Neuronal stem cell (in vitro differentiated cells): Measurements from ENCODE around the gene GPR32.

Experiments used
- DNase-seq: peaks from one replicate; pipeline ENCODE4 v3.0.0-alpha.2; 2013; ENCODE audit warnings: low spot score
- H2AFZ ChIP-seq: one replicate; pipeline ENCODE4 v1.6.1; 2013; ENCODE audit warnings: mild to moderate bottlenecking, low read length, inconsistent platforms
- H2AK5ac ChIP-seq: 2 replicates; pipeline ENCODE4 v1.6.1; 2013; ENCODE audit warnings: low read depth, mild to moderate bottlenecking, inconsistent platforms, low read length, moderate library complexity, mixed read lengths
- H2BK120ac ChIP-seq: 2 replicates; pipeline ENCODE4 v1.6.1; 2013; ENCODE audit warnings: low read depth, mild to moderate bottlenecking, inconsistent platforms, low read length, moderate library complexity, mixed read lengths
- H2BK12ac ChIP-seq: one replicate; pipeline ENCODE4 v1.6.1; 2013; ENCODE audit warnings: low read length, inconsistent platforms
- H2BK15ac ChIP-seq: 2 replicates; pipeline ENCODE4 v1.6.1; 2013; ENCODE audit warnings: mild to moderate bottlenecking, low read length, inconsistent platforms, mixed read lengths
- H2BK5ac ChIP-seq: one replicate; pipeline ENCODE4 v1.6.1; 2013; ENCODE audit warnings: inconsistent platforms, mild to moderate bottlenecking, low read length, moderate library complexity
- H3K14ac ChIP-seq: one replicate; pipeline ENCODE4 v1.6.1; 2013; ENCODE audit warnings: low read length, inconsistent platforms
- H3K18ac ChIP-seq: 2 replicates; pipeline ENCODE4 v1.6.1; 2013; ENCODE audit warnings: low read length, inconsistent platforms
- H3K23ac ChIP-seq: 2 replicates; pipeline ENCODE4 v1.6.1; 2013; ENCODE audit warnings: low read depth, mild to moderate bottlenecking, mixed read lengths, low read length, inconsistent platforms; ENCODE audit not compliant: poor library complexity
- H3K27ac ChIP-seq: replicated peaks from 3 replicates; pipeline ENCODE4 v1.5.1; 2013; ENCODE audit warnings: low read length, inconsistent platforms
- H3K27me3 ChIP-seq, 3 experiments: 2 replicates each; pipeline ENCODE4 v1.6.1; 2013; ENCODE audit warnings: low read length in 3 of 3, mild to moderate bottlenecking in 2 of 3, inconsistent platforms in 1 of 3, low read depth in 1 of 3, mixed read lengths in 1 of 3, moderate library complexity in 1 of 3; ENCODE audit not compliant: control insufficient read depth in 3 of 3, insufficient read depth in 3 of 3
- H3K36me3 ChIP-seq, 2 donors: replicated peaks in 1 of 2; 2 replicates each; pipeline ENCODE4 v1.6.1; 2013; ENCODE audit warnings: low read length in 2 of 2; ENCODE audit not compliant: control insufficient read depth in 2 of 2, insufficient read depth in 2 of 2
- H3K4ac ChIP-seq: 2 replicates; pipeline ENCODE4 v1.6.1; 2013; ENCODE audit warnings: inconsistent platforms, mild to moderate bottlenecking, low read length, moderate library complexity
- H3K4me1 ChIP-seq, 2 donors: 1 replicate in 1 of 2; 2 replicates in 1 of 2; pipeline ENCODE4 v1.6.1; 2013; ENCODE audit warnings: low read length in 2 of 2, low read depth in 1 of 2; ENCODE audit not compliant: control insufficient read depth in 2 of 2, insufficient read depth in 1 of 2
- H3K4me2 ChIP-seq: one replicate; pipeline ENCODE4 v1.6.1; 2013; ENCODE audit warnings: mild to moderate bottlenecking, low read length, inconsistent platforms; ENCODE audit not compliant: insufficient read depth, poor library complexity, severe bottlenecking
- H3K4me3 ChIP-seq, 2 donors: 2 replicates each; pipeline ENCODE4 v1.5.1; 2013; ENCODE audit warnings: low read length in 2 of 2, mild to moderate bottlenecking in 2 of 2, inconsistent platforms in 1 of 2, moderate library complexity in 1 of 2
- H3K79me1 ChIP-seq: one replicate; pipeline ENCODE4 v1.6.1; 2013; ENCODE audit warnings: low read depth, mild to moderate bottlenecking, inconsistent platforms, low read length, moderate library complexity
- H3K9ac ChIP-seq: one replicate; pipeline ENCODE4 v1.6.1; 2013; ENCODE audit warnings: mild to moderate bottlenecking, low read depth, low read length, inconsistent platforms; ENCODE audit not compliant: poor library complexity
- H3K9me3 ChIP-seq, 2 donors: replicated peaks in 1 of 2; 2 replicates each; pipeline versions ENCODE3 to v1.6.1; 2013; ENCODE audit warnings: low read length in 2 of 2, mild to moderate bottlenecking in 2 of 2, inconsistent platforms in 1 of 2, low read depth in 1 of 2, mixed read lengths in 1 of 2, moderate library complexity in 1 of 2; ENCODE audit not compliant: control insufficient read depth in 2 of 2, insufficient read depth in 1 of 2
- H4K8ac ChIP-seq: one replicate; pipeline ENCODE4 v1.6.1; 2013; ENCODE audit warnings: low read depth, mild to moderate bottlenecking, inconsistent platforms, low read length, moderate library complexity
- H4K91ac ChIP-seq: one replicate; pipeline ENCODE4 v1.6.1; 2013; ENCODE audit warnings: low read length, low read depth, mild to moderate bottlenecking, inconsistent platforms; ENCODE audit not compliant: poor library complexity
- WGBS, 2 donors: extraction: QIAGEN DNeasy Blood & Tissue Kit; methylation state at CpG; one replicate each; pipeline ENCODE4 v1.1.7; 2013; ENCODE audit warnings: missing lambda C conversion rate in 2 of 2, mixed read lengths in 1 of 2; ENCODE audit not compliant: insufficient read length in 2 of 2, insufficient replicate concordance in 1 of 2; ENCODE audit errors: extremely low coverage in 2 of 2; 5-methylcytosine and 5-hydroxymethylcytosine counted together

Gene GPR32

GRCh38 chr19:50801107-50801506, 30.8 kb downstream of the GPR32 start:
- no peaks in the 10 kb centered on the region for H3K9me3 ChIP-seq
- DNase-seq, result no peak
- H3K4me1 ChIP-seq, result peaks cover 5 to 7% of the 10 kb centered on the region in 2 donors
- no CpG with 5 or more reads among the region's 8 CpGs for WGBS, 2 donors
- no peak overlapping the region for H3K18ac ChIP-seq
- no peak overlapping the region for H3K23ac ChIP-seq
- no peak overlapping the region for H2BK12ac ChIP-seq
- no peak overlapping the region for H2BK15ac ChIP-seq
- H2BK120ac ChIP-seq, result no peak overlapping the region
- H3K4me3 ChIP-seq, result no peak overlapping the region
- no peak overlapping the region for H2BK5ac ChIP-seq
- no peak overlapping the region for H4K8ac ChIP-seq
- no peak overlapping the region for H3K4ac ChIP-seq
- no peak overlapping the region for H3K14ac ChIP-seq
- no peak overlapping the region for H2AFZ ChIP-seq
- no peak overlapping the region for H3K27ac ChIP-seq
- peaks cover 9% of the 10 kb centered on the region for H3K79me1 ChIP-seq
- no peak overlapping the region for H2AK5ac ChIP-seq
- no peak overlapping the region for H4K91ac ChIP-seq
- H3K9ac ChIP-seq, result no peak overlapping the region
- H3K27me3 ChIP-seq, result no peaks in the 10 kb centered on the region
- peaks cover 42 to 71% of the 10 kb centered on the region in 2 donors for H3K36me3 ChIP-seq
- no peak overlapping the region for H3K4me2 ChIP-seq

DNA sequence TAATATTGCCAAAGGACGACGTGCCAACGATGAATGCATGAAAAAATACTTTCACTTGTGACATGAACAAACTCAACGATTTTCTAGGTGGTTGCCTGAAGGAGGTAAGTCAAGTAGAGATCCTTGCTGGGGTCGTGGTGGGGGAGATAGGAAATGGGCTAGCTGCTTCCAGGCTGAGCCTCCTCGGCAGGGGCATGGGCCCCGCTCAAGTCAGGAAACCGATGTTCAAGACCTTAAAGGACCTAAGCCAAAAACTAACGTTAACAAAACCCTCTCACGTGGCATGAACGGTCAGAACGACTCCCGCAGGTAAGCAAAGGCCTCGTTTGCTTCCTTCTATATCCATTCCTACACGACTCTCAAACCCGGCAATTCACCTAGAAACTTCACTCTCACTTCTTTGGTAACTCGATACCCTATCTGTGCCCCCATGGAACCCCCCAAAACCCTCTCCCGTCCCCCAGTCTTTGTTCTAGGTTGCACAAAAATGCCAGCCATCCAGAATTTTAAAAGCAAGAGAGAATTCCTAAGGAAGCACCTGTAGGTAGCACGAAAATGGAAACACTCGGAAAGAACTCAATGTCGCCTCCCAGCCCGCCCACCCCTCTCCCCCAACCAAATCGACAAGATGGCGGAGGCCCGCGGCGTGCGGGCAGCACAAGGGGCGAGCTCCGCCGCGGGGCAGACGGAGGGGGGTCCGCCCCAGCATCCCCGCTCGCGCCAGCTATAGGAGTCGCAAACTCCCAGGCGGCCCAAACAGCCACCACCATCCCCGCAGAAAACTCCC, 33.6 kb downstream of the GPR32 start:
- Histone ChIP-seq H3K4me1 (peaks cover 5 to 7% of the 10 kb centered on the region in 2 donors), H2BK12ac (no peak overlapping the region), H2AFZ (peak overlapping the region; percentile 88), H4K8ac (no peak overlapping the region), H3K4me3 (peak overlapping the region; percentile 76 to 96), H2BK15ac (no peak overlapping the region), H2BK5ac (peak overlapping the region; percentile 2), H3K4me2 (peak overlapping the region; percentile 66), H2BK120ac (peak overlapping the region; percentile 10), H2AK5ac (peak overlapping the region; percentile 94), H3K79me1 (peaks cover 7% of the 10 kb centered on the region), H4K91ac (peak overlapping the region; percentile 87), H3K9me3 (no peaks in the 10 kb centered on the region), H3K18ac (peak overlapping the region; percentile 97), H3K9ac (peak overlapping the region; percentile 88), H3K14ac (peak overlapping the region; percentile 42), H3K36me3 (peaks cover 22 to 44% of the 10 kb centered on the region in 2 donors), H3K27ac (peak overlapping the region; percentile 96), H3K27me3 (peaks cover 0 to 7% (median 4%) of the 10 kb centered on the region in 3 experiments), H3K4ac (no peak overlapping the region), H3K23ac (peak overlapping the region; percentile 45)
- WGBS, 2 donors, result no CpG with 5 or more reads among the region's 40 CpGs
- no peak for DNase-seq

DNA sequence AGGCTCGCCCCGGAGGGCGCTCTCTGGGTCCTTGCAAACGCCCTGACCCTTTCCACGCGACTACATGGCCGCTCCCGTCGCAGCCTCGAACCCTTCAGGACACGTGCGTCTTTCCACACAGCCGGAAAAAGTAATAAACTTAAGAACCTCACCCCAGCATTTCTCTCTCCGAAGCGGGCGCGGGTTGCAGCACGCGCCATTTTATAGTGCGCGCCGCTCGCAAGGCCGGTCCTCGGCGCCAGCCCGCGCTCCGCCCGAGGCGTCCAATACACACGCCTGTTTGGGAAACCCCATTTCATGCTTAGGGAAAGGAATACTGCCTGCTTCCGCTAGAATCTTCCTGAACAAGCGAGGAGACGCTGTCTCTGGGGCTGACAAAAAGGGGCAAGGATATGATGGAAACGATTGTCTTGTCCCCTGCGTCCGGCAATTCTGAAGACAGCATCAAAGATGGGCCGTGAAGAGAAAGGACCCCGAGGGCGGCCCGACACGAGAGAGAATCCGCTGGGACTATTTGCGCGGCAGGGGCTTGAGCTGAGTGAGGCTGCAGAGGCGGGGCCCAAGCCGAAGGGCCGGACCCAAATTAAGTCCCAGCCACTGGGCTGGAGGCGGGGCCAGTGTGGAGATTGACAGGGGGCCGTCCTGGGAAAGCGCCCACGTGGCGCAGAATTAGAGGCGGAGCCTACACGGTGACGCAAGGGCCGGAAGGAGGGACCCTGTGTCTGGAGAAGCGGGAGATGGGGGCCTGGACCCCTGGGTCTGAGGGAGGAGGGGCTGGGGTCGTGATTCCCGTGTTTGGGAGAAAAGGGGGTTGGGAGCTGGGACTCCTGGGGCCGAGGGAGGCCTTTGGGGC, 34.4 kb downstream of the GPR32 start:
- H3K36me3 ChIP-seq, result peaks cover 15 to 36% of the 10 kb centered on the region in 2 donors
- H2AK5ac ChIP-seq, result peak overlapping the region; percentile 94
- peak overlapping the region; percentile 45 for H3K23ac ChIP-seq
- peaks cover 5% of the 10 kb centered on the region for H3K79me1 ChIP-seq
- peak overlapping the region; percentile 76 to 96 for H3K4me3 ChIP-seq
- H3K27me3 ChIP-seq, result peaks cover 0 to 9% (median 4%) of the 10 kb centered on the region in 3 experiments
- no peak overlapping the region for H2BK12ac ChIP-seq
- no CpG with 5 or more reads among the region's 62 CpGs for WGBS, 2 donors
- peak overlapping the region; percentile 87 for H4K91ac ChIP-seq
- H3K9ac ChIP-seq, result peak overlapping the region; percentile 85
- peak overlapping the region; percentile 97 for H3K18ac ChIP-seq
- H3K4me2 ChIP-seq, result peak overlapping the region; percentile 49
- H2BK15ac ChIP-seq, result no peak overlapping the region
- peak overlapping the region; percentile 88 for H2AFZ ChIP-seq
- peak overlapping the region; percentile 96 for H3K27ac ChIP-seq
- DNase-seq, result peak; percentile 99
- no peaks in the 10 kb centered on the region for H3K9me3 ChIP-seq
- peak overlapping the region; percentile 42 for H3K14ac ChIP-seq
- peak overlapping the region; percentile 10 for H2BK120ac ChIP-seq
- no peak overlapping the region for H4K8ac ChIP-seq
- peak overlapping the region; percentile 2 for H2BK5ac ChIP-seq
- peaks cover 5 to 7% of the 10 kb centered on the region in 2 donors for H3K4me1 ChIP-seq
- H3K4ac ChIP-seq, result no peak overlapping the region

GRCh38 chr19:50808856-50809255, 38.6 kb downstream of the GPR32 start:
- no peak overlapping the region for H2AFZ ChIP-seq
- no peak overlapping the region for H2BK12ac ChIP-seq
- H3K9ac ChIP-seq, result no peak overlapping the region
- H2BK15ac ChIP-seq, result no peak overlapping the region
- H2BK5ac ChIP-seq, result no peak overlapping the region
- H3K27me3 ChIP-seq, result peaks cover 0 to 12% (median 7%) of the 10 kb centered on the region in 3 experiments
- no peaks in the 10 kb centered on the region for H3K9me3 ChIP-seq
- no peak for DNase-seq
- no peak overlapping the region for H3K18ac ChIP-seq
- no peak overlapping the region for H3K4me2 ChIP-seq
- no peak overlapping the region for H4K8ac ChIP-seq
- WGBS, 2 donors, result no CpG with 5 or more reads among the region's 1 CpG
- no peak overlapping the region for H3K23ac ChIP-seq
- no peak overlapping the region for H3K27ac ChIP-seq
- no peak overlapping the region for H3K4me3 ChIP-seq
- no peak overlapping the region for H4K91ac ChIP-seq
- H3K4ac ChIP-seq, result no peak overlapping the region
- no peak overlapping the region for H3K14ac ChIP-seq
- H2BK120ac ChIP-seq, result no peak overlapping the region
- no peaks in the 10 kb centered on the region for H3K4me1 ChIP-seq
- no peaks in the 10 kb centered on the region for H3K79me1 ChIP-seq
- H3K36me3 ChIP-seq, result no peaks in the 10 kb centered on the region
- no peak overlapping the region for H2AK5ac ChIP-seq
